HEK293 (cell line): ENCODE data around the gene COL7A1.

Source experiments
- CTCF ChIA-PET: fragments of 350-600 bp; formaldehyde crosslinking; extraction: SDS; loops from one replicate; lab custom pipeline; 2021; ENCODE audit warnings: antibody characterized with exemption; lab: Yijun Ruan, JAX
- POLR2A ChIA-PET: fragments of 300-600 bp; formaldehyde crosslinking; extraction: SDS; loops from one replicate; lab custom pipeline; 2020; ENCODE audit warnings: antibody characterized with exemption, inconsistent platforms; lab: Yijun Ruan, JAX
- H3K27ac ChIP-seq: fragments of 200-500 bp; sonication (Bioruptor generic); 2 replicates; pipeline ENCODE4 v1.5.1; 2014; ENCODE audit warnings: low read depth, low read length, control low read depth, inconsistent platforms; ENCODE audit errors: extremely low read depth
- H3K36me3 ChIP-seq, 2 experiments: fragments of 200-500 bp in 1 of 2; sonication (Bioruptor generic) in 1 of 2; 1 replicate in 1 of 2; 2 replicates in 1 of 2; pipeline ENCODE4 v1.5.1; 2014 to 2017; ENCODE audit warnings: inconsistent platforms in 2 of 2, low read length in 2 of 2; ENCODE audit not compliant: control insufficient read depth in 2 of 2, insufficient read depth in 1 of 2
- H3K4me1 ChIP-seq: fragments of 200-500 bp; sonication (Bioruptor generic); 2 replicates; pipeline ENCODE4 v1.5.1; 2014; ENCODE audit warnings: mild to moderate bottlenecking, low read length, inconsistent platforms; ENCODE audit not compliant: control insufficient read depth, insufficient read depth
- H3K4me3 ChIP-seq: 2 replicates; pipeline ENCODE4 v1.5.1; 2011; ENCODE audit warnings: low read depth, mild to moderate bottlenecking, control low read depth, low read length, moderate library complexity
- H3K9me3 ChIP-seq: fragments of 200-500 bp; sonication (Bioruptor generic); 2 replicates; pipeline ENCODE4 v1.5.1; 2014; ENCODE audit warnings: low read depth, low read length, inconsistent platforms; ENCODE audit not compliant: control insufficient read depth, insufficient read depth
- CTCF ChIP-seq: fragments of 450-650 bp; formaldehyde crosslinking; IDR thresholded peaks from 2 replicates; pipeline ENCODE4 v1.5.1; 2016; ENCODE audit warnings: missing biosample characterization, missing genetic modification characterization
- FEZF1 ChIP-seq: fragments of 450-650 bp; formaldehyde crosslinking; IDR thresholded peaks from 2 replicates; pipeline ENCODE4 v1.5.1; 2016; ENCODE audit warnings: missing biosample characterization, missing genetic modification characterization
- HOXA7 ChIP-seq: sonication (generic); formaldehyde crosslinking; IDR thresholded peaks from 2 replicates; pipeline ENCODE4 v1.8.1; 2022; ENCODE audit warnings: missing genetic modification reagents, borderline replicate concordance
- IKZF3 ChIP-seq: fragments of 450-650 bp; IDR thresholded peaks from 2 replicates; pipeline ENCODE4 v1.5.0; 2018; ENCODE audit warnings: missing biosample characterization, mild to moderate bottlenecking, missing genetic modification characterization, moderate library complexity
- KLF8 ChIP-seq: fragments of 450-650 bp; formaldehyde crosslinking; IDR thresholded peaks from 2 replicates; pipeline ENCODE4 v1.5.1; 2016; ENCODE audit warnings: missing biosample characterization, missing genetic modification characterization
- REST ChIP-seq: fragments of 450-650 bp; formaldehyde crosslinking; IDR thresholded peaks from 2 replicates; pipeline ENCODE4 v1.5.1; 2016; ENCODE audit warnings: missing biosample characterization, missing genetic modification characterization
- WT1 ChIP-seq: fragments of 450-650 bp; formaldehyde crosslinking; IDR thresholded peaks from 2 replicates; pipeline ENCODE4 v1.5.1; 2016; ENCODE audit warnings: missing biosample characterization, missing genetic modification characterization
- ZBTB1 ChIP-seq: fragments of 450-650 bp; formaldehyde crosslinking; IDR thresholded peaks from 2 replicates; pipeline ENCODE4 v1.5.1; 2016; ENCODE audit warnings: missing biosample characterization, missing genetic modification characterization
- ZFP69B ChIP-seq: fragments of 450-650 bp; formaldehyde crosslinking; IDR thresholded peaks from 2 replicates; pipeline ENCODE4 v1.5.1; 2016; ENCODE audit warnings: missing biosample characterization, missing genetic modification characterization
- ZNF121 ChIP-seq: fragments of 450-650 bp; formaldehyde crosslinking; IDR thresholded peaks from 2 replicates; pipeline ENCODE4 v1.5.1; 2016; ENCODE audit warnings: missing biosample characterization, missing genetic modification characterization
- ZNF132 ChIP-seq: fragments of 450-650 bp; formaldehyde crosslinking; IDR thresholded peaks from 2 replicates; pipeline ENCODE4 v1.5.1; 2017; ENCODE audit warnings: missing biosample characterization, missing genetic modification characterization, borderline replicate concordance
- ZNF138 ChIP-seq: fragments of 450-650 bp; formaldehyde crosslinking; IDR thresholded peaks from 2 replicates; pipeline ENCODE4 v1.5.1; 2016; ENCODE audit warnings: missing biosample characterization, missing genetic modification characterization, borderline replicate concordance
- ZNF148 ChIP-seq: fragments of 450-650 bp; formaldehyde crosslinking; IDR thresholded peaks from 2 replicates; pipeline ENCODE4 v1.5.0; 2017; ENCODE audit warnings: missing biosample characterization, missing genetic modification characterization, borderline replicate concordance
- ZNF169 ChIP-seq: fragments of 450-650 bp; formaldehyde crosslinking; IDR thresholded peaks from 2 replicates; pipeline ENCODE4 v1.5.1; 2016; ENCODE audit warnings: missing biosample characterization, missing genetic modification characterization
- ZNF184 ChIP-seq: fragments of 450-650 bp; IDR thresholded peaks from 2 replicates; pipeline ENCODE4 v1.5.1; 2018; ENCODE audit warnings: missing biosample characterization, mild to moderate bottlenecking, missing genetic modification characterization
- ZNF202 ChIP-seq: fragments of 450-650 bp; formaldehyde crosslinking; IDR thresholded peaks from 2 replicates; pipeline ENCODE4 v1.5.1; 2016; ENCODE audit warnings: missing biosample characterization, missing genetic modification characterization, borderline replicate concordance
- ZNF26 ChIP-seq: fragments of 450-650 bp; formaldehyde crosslinking; IDR thresholded peaks from 2 replicates; pipeline ENCODE4 v1.5.1; 2016; ENCODE audit warnings: missing biosample characterization, missing genetic modification characterization
- ZNF350 ChIP-seq: fragments of 450-650 bp; formaldehyde crosslinking; IDR thresholded peaks from 2 replicates; pipeline ENCODE4 v1.5.0; 2017; ENCODE audit warnings: missing biosample characterization, mild to moderate bottlenecking, missing genetic modification characterization
- ZNF433 ChIP-seq: fragments of 450-650 bp; formaldehyde crosslinking; IDR thresholded peaks from 2 replicates; pipeline ENCODE4 v1.5.1; 2016; ENCODE audit warnings: missing biosample characterization, missing genetic modification characterization, low read depth
- ZNF624 ChIP-seq: fragments of 450-650 bp; formaldehyde crosslinking; IDR thresholded peaks from 2 replicates; pipeline ENCODE4 v1.5.1; 2017; ENCODE audit warnings: missing biosample characterization, missing genetic modification characterization

Gene COL7A1

GRCh38 chr3:48630833-48631232 is 35.7 kb upstream of the COL7A1 start:
- no peaks in the 10 kb centered on the region for H3K4me1 ChIP-seq
- H3K27ac ChIP-seq: no peak overlapping the region
- no peak overlapping the region for H3K4me3 ChIP-seq
- CTCF ChIA-PET: no interaction called here
- H3K9me3 ChIP-seq: no peaks in the 10 kb centered on the region
- POLR2A ChIA-PET: no interaction called here
- peaks cover 0 to 81% of the 10 kb centered on the region in 2 experiments; a peak in 1 of 3 replicates for H3K36me3 ChIP-seq
- TF ChIP-seq REST (tag by site-specific recombination) (no peak), ZNF169 (tag by site-specific recombination) (no peak), WT1 (tag by site-specific recombination) (no peak), ZNF433 (tag by site-specific recombination) (no peak), KLF8 (tag by site-specific recombination) (no peak), ZNF121 (tag by site-specific recombination) (no peak), ZNF184 (tag by site-specific recombination) (no peak), ZNF132 (no peak), ZBTB1 (tag by site-specific recombination) (no peak)

GRCh38 chr3:48630407-48630806 is 35.3 kb upstream of the COL7A1 start:
- Histone ChIP-seq H3K9me3 (no peaks in the 10 kb centered on the region), H3K27ac (no peak overlapping the region), H3K4me3 (no peak overlapping the region), H3K4me1 (no peaks in the 10 kb centered on the region), H3K36me3 (peaks cover 0 to 85% of the 10 kb centered on the region in 2 experiments; a peak in 1 of 3 replicates)
- CTCF ChIA-PET: no interaction called here
- POLR2A ChIA-PET: no interaction called here
- TF ChIP-seq ZNF202 (tag by site-specific recombination): no peak
- no peak for TF ChIP-seq CTCF
- no peak for TF ChIP-seq ZNF26 (tag by site-specific recombination)
- TF ChIP-seq IKZF3 (tag by site-specific recombination): no peak
- no peak for TF ChIP-seq ZFP69B (tag by site-specific recombination)
- TF ChIP-seq ZNF148: no peak
- TF ChIP-seq ZNF138 (tag by site-specific recombination): no peak
- no peak for TF ChIP-seq ZNF350 (tag by site-specific recombination)
- no peak for TF ChIP-seq HOXA7 (CRISPR knock-in tag)
- TF ChIP-seq FEZF1: no peak
- no peak for TF ChIP-seq ZNF624 (tag by site-specific recombination)
